SK-N-DZ (cell line): ENCODE measurements around the gene WDR70.
"Not testable (repeated sequence)": the region's sequence is repeated elsewhere in the genome, so short reads cannot be mapped to it uniquely, and the experiment has no call there.

Experiments used
- DNase-seq: peaks from one replicate; pipeline ENCODE4 v3.0.0-alpha.2; 2015; ENCODE audit warnings: low spot score

WDR70 gene

DNA sequence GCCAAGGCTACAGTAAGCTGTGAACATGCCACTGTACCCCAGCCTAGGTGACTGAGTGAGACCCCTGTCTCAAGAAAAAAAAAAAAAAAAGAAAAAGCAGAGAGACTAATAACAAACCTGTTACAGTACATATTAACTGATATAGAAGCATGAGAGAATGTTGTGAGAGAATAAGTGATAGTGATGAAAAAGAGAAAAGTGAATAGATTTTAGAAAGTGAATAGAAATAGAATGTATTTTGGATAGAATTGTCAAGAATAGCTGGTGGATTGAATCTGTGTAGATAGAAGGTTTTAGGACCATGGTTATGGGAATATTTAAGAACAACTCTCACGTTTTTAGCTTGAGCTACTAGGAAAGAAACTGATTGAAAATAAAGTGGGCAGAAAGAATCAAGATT, 135.8 kb downstream of the WDR70 start:
- no peak for DNase-seq

GRCh38 chr5:37517686-37518085, 138.6 kb downstream of the WDR70 start:
- DNase-seq: no peak

DNA sequence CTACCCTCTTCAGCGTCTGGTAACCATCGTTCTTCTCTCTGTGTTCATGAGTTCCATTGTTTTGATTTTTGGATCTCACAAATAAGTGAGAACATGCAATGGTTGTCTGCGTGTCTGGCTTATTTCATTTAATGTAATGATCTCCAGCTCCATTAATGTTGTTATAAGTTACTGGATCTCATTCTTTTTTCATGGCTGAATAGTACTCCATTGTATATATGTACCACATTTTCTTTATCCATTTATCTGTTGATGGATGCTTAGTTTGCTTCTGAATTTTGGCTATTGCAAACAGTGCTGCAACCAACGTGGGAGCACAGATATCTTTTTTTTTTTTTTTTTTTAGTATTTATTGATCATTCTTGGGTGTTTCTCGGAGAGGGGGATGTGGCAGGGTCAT, 139.2 kb downstream of the WDR70 start:
- DNase-seq: not testable (repeated sequence)

- no peak for DNase-seq
Observed at GRCh38 chr5:37519304-37519703, 140.2 kb downstream of the WDR70 start.

DNA sequence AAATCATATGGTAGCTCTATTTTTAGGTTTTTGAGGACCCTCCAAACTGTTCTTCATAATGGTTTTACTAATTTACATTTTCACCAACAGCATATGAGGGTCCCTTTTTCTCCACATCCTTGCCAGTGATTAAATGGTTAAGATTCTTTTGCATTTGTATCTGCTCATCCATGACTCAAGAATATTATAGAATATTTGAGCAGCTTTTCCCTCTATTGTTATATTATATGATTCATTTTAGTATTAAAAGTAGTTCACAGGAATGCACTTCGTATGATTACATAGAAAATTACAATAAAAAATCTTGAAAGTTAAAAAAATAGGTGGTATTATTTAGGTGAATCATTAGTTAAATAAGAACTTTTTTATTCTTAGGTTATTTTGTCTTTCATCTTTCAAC, 140.7 kb downstream of the WDR70 start:
- DNase-seq: no peak

- no peak for DNase-seq
Observed at GRCh38 chr5:37520811-37521210, 141.7 kb downstream of the WDR70 start.

DNA sequence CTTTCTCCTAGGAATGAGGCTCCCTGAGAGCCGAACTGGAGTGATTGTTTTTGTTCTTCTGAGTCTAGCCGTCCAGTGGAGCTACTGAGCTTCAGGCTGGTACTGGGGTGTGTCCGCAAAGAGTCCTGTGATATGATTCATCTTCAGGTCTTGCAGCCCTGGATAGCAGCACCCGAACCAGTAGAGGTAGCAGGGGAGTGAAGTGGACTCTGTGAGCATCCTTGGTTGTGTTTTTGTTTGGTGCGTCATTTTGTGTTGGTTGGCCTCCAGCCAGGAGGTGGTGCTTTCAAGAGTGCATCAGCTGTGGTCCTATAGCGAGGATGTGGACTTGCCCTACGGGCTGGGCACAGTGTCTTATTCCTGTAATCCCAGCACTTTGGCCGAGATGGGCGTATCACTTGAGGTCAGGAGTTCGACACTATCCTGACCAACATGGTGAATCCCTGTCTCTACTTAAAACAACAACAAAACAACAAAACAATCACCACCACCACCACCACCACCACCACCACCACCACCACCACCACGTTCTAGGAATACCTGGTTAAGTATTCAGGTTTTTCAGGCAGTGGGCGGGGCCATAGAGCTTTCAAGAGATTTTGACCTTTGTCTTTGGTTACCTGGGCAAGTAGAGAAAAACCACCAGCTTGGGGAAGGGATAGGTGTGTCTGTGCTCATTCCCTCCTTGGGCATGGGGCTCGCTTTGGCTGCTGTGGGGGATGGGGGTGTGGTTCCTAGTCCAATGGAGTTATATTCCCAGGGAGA, 154.0 kb downstream of the WDR70 start:
- DNase-seq: no peak

GRCh38 chr5:37533851-37534250, 154.7 kb downstream of the WDR70 start:
- DNase-seq: no peak

GRCh38 chr5:37539459-37539858, 160.3 kb downstream of the WDR70 start:
- no peak for DNase-seq

- no peak for DNase-seq
Observed at GRCh38 chr5:37543216-37543615, 164.1 kb downstream of the WDR70 start.

DNA sequence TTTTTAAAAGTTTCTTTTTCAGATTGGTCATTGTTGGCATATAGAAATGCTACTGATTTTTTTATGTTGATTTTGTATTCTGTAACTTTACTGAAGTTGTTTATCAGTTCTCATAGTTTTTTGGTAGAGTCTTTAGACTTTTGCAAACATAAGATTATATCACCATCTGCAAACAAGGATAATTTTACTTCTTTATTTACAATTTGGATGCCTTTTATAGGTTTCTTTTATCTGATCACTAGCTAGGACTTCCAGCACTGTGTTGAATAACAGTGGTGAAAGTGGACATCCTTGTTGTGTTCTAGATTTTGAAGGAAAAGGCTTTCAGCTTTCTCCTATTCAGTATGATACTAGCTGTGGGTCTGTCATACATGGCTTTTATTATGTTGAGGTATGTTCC, 170.3 kb downstream of the WDR70 start:
- no peak for DNase-seq

- DNase-seq: no peak
Observed at GRCh38 chr5:37552161-37552560, 173.0 kb downstream of the WDR70 start.

GRCh38 chr5:37552770-37553719, 173.9 kb downstream of the WDR70 start:
- no peak for DNase-seq

DNA sequence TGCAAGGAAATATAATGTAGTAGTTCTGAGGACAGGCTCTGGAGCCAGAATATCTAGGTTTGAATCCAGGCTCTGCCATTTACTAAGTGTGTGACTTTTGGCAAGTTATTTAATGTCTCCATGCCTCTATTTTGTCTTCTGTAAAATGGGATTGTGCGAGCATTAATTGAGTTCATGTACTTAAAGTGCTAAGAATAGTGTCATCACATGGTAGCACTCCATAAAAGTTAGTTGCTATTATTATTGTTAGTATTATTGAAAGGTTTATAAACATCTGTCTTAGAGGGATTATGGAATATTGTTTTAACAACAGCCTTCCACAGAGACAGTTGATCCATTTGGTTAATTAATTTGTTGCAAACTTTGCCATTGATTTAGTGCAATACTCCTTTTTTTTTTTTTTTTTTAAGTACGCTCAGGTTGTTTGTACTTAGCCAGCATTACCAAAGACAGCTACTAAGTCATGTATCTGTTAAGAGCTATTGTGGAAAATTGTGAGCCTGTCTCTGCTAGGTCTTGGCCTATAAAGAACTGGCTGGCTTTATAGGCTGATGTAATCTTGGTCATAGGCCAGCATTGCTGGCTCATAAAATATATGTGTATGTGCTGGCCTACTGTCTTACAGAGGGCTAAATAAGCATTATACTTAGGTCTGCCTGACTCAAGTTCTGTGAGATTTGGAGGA, 174.7 kb downstream of the WDR70 start:
- no peak for DNase-seq

DNA sequence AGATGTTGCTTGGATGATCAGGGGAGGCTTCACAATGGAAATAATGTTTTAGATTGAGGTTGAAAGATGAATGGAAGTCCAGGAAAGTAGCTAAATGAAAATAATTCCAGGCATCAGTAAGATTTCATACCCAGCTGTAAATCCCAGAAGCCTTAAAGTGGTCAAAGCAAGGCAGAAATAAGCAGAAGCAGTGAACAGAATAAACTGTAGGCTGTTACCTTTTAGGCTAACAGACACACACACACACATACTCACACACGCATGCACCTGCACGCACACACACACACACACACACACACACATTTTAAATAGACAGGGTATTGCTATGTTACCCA, 175.3 kb downstream of the WDR70 start:
- DNase-seq: no peak

- no peak for DNase-seq
Observed at GRCh38 chr5:37554938-37555337, 175.8 kb downstream of the WDR70 start.

GRCh38 chr5:37557734-37558293, 178.7 kb downstream of the WDR70 start:
- DNase-seq: no peak

- no peak for DNase-seq
Observed at GRCh38 chr5:37565062-37565670, 186.0 kb downstream of the WDR70 start.

DNA sequence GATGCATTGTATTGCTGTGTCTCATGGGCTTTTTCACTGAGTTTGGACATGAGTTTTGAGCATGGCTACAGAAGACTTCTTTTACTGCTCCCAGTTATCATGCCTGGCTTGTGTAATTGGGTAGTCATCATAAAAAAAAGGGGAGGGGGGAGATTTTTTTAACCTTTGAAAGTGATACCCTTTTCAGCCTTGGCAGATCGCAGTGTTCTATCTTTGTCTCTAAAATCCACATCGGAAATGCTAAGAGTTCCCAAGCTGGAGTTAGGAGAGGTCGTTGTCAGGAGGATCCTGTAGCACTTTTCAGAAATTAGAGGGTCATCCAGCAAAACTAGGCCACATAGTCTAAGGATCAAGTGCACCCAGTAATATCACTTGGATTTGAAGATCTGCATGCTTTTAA, 188.4 kb downstream of the WDR70 start:
- DNase-seq: no peak

- no peak for DNase-seq
Observed at GRCh38 chr5:37568018-37568753, 189.1 kb downstream of the WDR70 start.

DNA sequence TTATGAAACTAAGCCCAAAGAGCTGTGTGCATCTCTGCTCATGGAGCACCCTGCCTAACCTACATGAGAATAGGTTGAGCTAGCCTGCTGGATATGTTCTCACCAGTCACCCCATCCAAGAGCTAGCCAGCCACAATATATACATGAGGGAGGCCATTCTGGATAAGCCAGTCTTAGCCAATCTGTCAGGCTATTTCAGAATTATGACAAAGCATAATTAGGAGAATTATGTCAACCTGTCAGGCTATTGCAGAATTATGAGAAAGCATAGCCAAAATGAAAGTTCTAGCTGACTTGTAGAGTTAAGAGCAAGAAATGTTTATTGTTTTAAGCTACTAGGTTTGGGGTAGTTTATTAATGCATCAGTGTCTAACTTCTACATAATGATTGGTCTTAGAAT, 189.8 kb downstream of the WDR70 start:
- no peak for DNase-seq
